LNCAP (cell line): Measurements from ENCODE around the gene ACVR1.

Source experiments
- TF ChIP-seq, protein P1 (sequence below): fragments of 450-650 bp; IDR thresholded peaks from 2 replicates; pipeline ENCODE4 v1.5.1; 2017; ENCODE audit warnings: mild to moderate bottlenecking

ACVR1 gene

DNA sequence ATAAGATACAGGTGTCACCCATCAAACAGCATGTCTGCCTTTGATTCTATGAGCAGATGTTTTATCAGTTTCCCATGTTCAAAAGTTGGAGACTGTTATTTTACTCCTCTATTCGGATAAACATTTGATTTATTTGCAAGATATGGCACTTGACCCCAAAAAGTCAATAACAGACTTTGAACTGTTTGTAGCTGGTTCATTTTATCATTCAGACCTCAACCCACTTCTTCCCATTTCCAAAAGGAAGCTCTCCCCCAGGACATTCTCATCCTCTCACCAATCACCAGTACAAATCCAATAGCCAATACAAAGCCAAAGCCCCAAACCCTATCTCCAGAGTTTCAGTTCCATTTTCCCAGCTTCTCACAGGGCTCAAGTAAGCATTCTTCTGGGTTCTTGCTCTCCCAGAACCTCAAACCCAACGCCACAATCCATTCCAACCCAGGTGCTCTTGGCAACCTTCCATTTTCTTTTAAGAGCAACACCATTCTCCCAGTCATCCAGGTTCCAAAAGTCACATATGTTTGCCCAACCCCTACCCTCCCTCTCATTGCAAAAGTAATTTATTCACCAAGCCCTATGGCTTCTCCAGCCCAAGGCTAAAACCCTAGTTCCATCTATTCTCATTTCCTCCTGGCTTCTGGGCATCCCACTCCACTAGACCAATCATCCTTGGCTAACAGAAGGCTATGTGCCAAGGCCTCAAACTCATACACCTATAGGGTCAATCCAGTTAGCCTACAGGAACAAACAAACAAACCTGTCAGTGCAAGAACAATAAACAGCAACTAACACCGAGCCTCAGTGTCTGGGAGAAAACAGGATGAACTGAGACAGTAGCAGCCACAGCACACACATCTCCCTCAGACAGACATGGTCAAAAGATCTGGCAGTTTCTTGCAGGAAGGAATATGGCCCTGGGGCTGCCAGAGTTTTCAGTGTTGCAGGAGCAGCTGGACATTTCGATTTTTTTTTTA, 9.2 kb downstream of the ACVR1 start:
- TF ChIP-seq, protein P1, sequence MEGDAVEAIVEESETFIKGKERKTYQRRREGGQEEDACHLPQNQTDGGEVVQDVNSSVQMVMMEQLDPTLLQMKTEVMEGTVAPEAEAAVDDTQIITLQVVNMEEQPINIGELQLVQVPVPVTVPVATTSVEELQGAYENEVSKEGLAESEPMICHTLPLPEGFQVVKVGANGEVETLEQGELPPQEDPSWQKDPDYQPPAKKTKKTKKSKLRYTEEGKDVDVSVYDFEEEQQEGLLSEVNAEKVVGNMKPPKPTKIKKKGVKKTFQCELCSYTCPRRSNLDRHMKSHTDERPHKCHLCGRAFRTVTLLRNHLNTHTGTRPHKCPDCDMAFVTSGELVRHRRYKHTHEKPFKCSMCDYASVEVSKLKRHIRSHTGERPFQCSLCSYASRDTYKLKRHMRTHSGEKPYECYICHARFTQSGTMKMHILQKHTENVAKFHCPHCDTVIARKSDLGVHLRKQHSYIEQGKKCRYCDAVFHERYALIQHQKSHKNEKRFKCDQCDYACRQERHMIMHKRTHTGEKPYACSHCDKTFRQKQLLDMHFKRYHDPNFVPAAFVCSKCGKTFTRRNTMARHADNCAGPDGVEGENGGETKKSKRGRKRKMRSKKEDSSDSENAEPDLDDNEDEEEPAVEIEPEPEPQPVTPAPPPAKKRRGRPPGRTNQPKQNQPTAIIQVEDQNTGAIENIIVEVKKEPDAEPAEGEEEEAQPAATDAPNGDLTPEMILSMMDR: no peak

DNA sequence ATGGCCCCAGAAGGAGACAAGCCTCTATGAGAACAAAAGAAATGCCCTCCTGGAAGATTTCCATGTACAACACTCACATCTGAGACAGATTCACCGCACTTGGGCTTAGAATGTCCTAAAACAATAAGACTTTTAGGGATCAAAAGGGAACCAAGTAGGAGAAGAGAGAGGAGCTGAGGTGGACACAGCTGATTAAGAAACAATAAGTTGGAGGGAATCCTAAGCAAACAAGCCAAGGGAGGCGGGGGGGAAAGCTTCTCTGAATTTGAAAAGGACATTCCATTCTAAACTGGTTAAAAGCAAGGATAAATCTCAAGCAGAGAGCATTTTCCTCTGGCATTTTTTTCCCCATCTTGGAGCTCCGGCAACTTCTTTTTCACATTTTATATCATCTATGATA, 9.9 kb downstream of the ACVR1 start:
- TF ChIP-seq, protein P1: no peak

DNA sequence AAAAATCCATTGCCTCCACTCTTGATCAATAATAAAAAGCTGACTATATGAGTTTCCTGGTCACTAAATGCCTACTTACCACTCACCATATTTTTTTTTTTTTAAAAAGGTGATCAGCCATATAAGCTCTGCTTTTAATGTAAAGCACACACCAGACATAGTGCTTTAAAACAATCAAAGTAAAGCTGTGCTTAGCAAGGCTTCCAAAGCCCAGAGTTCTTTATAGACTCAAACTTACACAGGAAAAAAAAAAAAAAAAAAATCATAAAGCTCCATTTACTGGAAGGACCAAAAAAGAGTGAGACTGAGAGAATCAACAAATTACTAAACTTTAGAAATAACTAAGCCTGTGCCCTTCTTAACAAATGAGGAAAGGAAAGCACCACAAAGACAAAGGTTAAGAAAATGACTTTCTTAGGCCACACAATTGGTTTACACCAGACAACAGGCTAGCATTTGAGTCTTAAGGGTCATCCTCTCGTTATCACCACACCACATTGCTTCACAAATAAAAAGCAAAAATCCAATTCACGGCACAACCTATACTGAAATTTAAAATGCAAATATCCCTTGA, 11.2 kb downstream of the ACVR1 start:
- TF ChIP-seq, protein P1: no peak

DNA sequence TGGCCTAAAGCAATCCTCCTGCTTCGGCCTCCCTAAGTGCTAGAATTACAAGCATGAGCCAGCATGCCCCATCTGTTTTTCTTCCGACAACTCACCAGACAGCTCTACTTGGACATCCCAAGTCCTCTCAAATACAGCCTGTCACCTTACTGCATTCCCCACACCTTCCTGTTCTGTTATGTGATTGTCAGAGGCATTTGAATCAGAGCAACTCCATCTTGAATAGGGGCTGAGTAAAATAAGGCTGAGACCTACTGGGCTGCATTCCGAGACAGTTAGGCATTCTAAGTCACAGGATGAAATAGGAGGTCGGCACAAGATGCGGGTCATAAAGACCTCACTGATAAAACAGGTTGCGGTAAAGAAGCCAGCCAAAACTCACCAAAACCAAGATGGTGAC, 17.3 kb downstream of the ACVR1 start:
- TF ChIP-seq, protein P1: no peak

DNA sequence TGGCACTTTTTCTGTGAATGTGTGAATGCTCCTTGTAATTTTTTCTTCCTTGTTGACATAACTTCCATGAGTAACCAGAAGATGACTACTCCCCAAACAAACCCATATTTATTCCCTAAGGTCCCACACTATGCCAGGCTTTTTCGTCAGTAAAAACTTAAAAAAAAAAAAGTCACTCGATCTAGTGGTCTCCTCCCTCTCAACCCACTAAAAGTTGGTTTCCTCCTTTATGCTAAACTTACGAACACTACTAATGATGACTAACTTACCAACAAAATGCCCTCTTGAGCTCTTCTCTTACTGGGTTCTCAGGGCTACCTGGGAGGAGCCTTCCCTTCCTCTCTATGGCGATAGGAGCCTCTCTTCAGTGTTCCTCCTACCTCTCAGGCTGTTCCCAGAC, 18.2 kb downstream of the ACVR1 start:
- TF ChIP-seq, protein P1: no peak

DNA sequence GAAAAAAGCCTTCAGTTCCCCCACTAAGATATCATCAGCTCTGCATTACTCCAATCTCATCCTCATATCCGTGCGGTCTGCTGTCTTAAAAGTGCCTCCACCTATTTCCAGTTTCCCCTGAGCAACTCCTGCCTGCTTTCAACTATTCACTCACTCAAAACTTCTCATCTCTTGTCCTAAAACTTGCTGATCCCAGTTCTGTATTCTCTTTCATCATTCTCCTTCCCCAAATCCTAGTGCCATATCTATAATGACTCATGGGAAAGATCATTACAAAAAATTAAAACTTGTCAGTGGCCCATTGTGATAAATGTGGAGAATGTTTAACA, 20.0 kb downstream of the ACVR1 start:
- TF ChIP-seq, protein P1: no peak

DNA sequence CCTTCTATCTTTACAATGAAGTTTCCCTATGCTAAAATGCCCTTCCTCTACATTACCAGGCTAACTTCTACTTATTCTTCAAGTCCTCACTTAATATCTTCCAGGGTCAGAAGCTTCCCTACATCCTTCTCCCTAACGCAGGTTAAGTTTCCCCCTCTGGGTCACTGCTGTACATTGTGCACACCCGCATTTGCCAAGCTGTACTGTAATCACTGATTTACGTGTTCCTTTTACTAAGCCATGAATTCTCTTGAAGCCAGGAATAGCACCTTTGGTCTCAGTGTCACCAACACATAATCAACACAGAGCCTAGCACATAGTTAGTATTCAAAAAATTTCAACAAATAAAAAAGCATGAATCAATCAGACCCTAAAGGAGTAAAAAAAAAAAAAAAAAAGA, 22.3 kb downstream of the ACVR1 start:
- TF ChIP-seq, protein P1: no peak
